NCI-H2196 (cell line): Measurements from ENCODE around the gene ABCC11.

Experiments used
- DNase-seq: peaks from one replicate; lab custom pipeline; 2025; ENCODE audit not compliant: unreplicated experiment; lab: John Stamatoyannopoulos, UW

ABCC11 gene

GRCh38 chr16:48247311-48247710, at the start of gene ABCC11:
TSS of gene ABCC11 (minus strand) at chr16:48247539. CDS start at chr16:48231921, 15,618 bp downstream.
- no peak for DNase-seq

- DNase-seq: no peak
Measured at GRCh38 chr16:48295488-48296281, 48.3 kb upstream of the ABCC11 start.

- DNase-seq: no peak
Measured at GRCh38 chr16:48294724-48295123, 47.4 kb upstream of the ABCC11 start.

GRCh38 chr16:48292452-48292851, 45.1 kb upstream of the ABCC11 start:
- DNase-seq: no peak

- DNase-seq: no peak
Measured at GRCh38 chr16:48291754-48292153, 44.4 kb upstream of the ABCC11 start.

- DNase-seq: no peak
Measured at GRCh38 chr16:48291303-48291702, 44.0 kb upstream of the ABCC11 start.

GRCh38 chr16:48287239-48287638, 39.9 kb upstream of the ABCC11 start:
- no peak for DNase-seq

- no peak for DNase-seq
Measured at GRCh38 chr16:48284772-48285409, 37.6 kb upstream of the ABCC11 start.

- no peak for DNase-seq
Measured at GRCh38 chr16:48282636-48283263, 35.4 kb upstream of the ABCC11 start.

GRCh38 chr16:48280546-48280945, 33.2 kb upstream of the ABCC11 start:
- no peak for DNase-seq

GRCh38 chr16:48279199-48279598, 31.9 kb upstream of the ABCC11 start:
- no peak for DNase-seq

- DNase-seq: no peak
Measured at GRCh38 chr16:48277158-48277557, 29.8 kb upstream of the ABCC11 start.

- no peak for DNase-seq
Measured at GRCh38 chr16:48276102-48276501, 28.8 kb upstream of the ABCC11 start.

GRCh38 chr16:48274476-48274875, 27.1 kb upstream of the ABCC11 start:
- no peak for DNase-seq

- no peak for DNase-seq
Measured at GRCh38 chr16:48272837-48273421, 25.6 kb upstream of the ABCC11 start.

GRCh38 chr16:48271728-48272127, 24.4 kb upstream of the ABCC11 start:
- no peak for DNase-seq

GRCh38 chr16:48269011-48269410, 21.7 kb upstream of the ABCC11 start:
- no peak for DNase-seq

GRCh38 chr16:48262631-48263030, 15.3 kb upstream of the ABCC11 start:
- DNase-seq: no peak

- DNase-seq: no peak
Measured at GRCh38 chr16:48261569-48261968, 14.2 kb upstream of the ABCC11 start.

GRCh38 chr16:48256579-48257177, 9.3 kb upstream of the ABCC11 start:
- DNase-seq: no peak

- DNase-seq: no peak
Measured at GRCh38 chr16:48252013-48252412, 4.7 kb upstream of the ABCC11 start.
